OCI-LY7 (cell line): Measurements from ENCODE around the gene IMPDH1. TPM values are rescaled to one million over a fixed set of nuclear protein-coding genes. Genes with fewer than 3 reads are reported as not detected.

Source experiments
- BruUV-seq: library from RNA; stranded (reverse); fragments of 400-500 nt; replicated peaks from 2 replicates; lab custom pipeline; 2021; lab: Mats Ljungman, UMichigan
- CTCF ChIA-PET: fragments of 300-600 bp; sonication (Branson Sonifier 250); formaldehyde crosslinking; loops from one replicate; lab custom pipeline; 2022; ENCODE audit warnings: antibody characterized with exemption; ENCODE audit not compliant: unreplicated experiment; lab: Charles Lee
- POLR2A ChIA-PET: fragments of 300-600 bp; sonication (Branson Sonifier 250); formaldehyde crosslinking; loops from one replicate; lab custom pipeline; 2022; ENCODE audit warnings: antibody characterized with exemption; lab: Charles Lee
- DNase-seq: peaks from one replicate; pipeline ENCODE4 v3.0.0-alpha.2; 2015; ENCODE audit warnings: low spot score
- H2AFZ ChIP-seq: fragments of 200-600 bp; sonication (generic), shearing (Covaris generic); 2 replicates; pipeline ENCODE4 v1.6.1; 2014; ENCODE audit warnings: mild to moderate bottlenecking, antibody characterized with exemption, low read length, moderate library complexity
- H3K27ac ChIP-seq: fragments of 200-600 bp; sonication (generic); 2 replicates; pipeline ENCODE4 v1.5.1; 2014; ENCODE audit warnings: mixed run types, low read depth, mild to moderate bottlenecking, moderate library complexity, low read length, inconsistent platforms; ENCODE audit not compliant: poor library complexity, severe bottlenecking
- H3K36me3 ChIP-seq: fragments of 200-600 bp; sonication (generic); 2 replicates; pipeline ENCODE4 v1.6.1; 2014; ENCODE audit warnings: mild to moderate bottlenecking, antibody characterized with exemption, low read length, moderate library complexity, mixed read lengths; ENCODE audit not compliant: insufficient read depth
- H3K4me1 ChIP-seq: fragments of 200-600 bp; sonication (generic); 2 replicates; pipeline ENCODE4 v1.5.1; 2014; ENCODE audit warnings: mild to moderate bottlenecking, low read length; ENCODE audit not compliant: insufficient read depth, poor library complexity, severe bottlenecking
- H3K4me2 ChIP-seq: fragments of 200-600 bp; sonication (generic); 2 replicates; pipeline ENCODE4 v1.6.1; 2014; ENCODE audit warnings: mild to moderate bottlenecking, low read length
- H3K4me3 ChIP-seq: fragments of 200-600 bp; sonication (generic); 2 replicates; pipeline ENCODE4 v1.5.1; 2014; ENCODE audit warnings: mild to moderate bottlenecking, low read depth, low read length; ENCODE audit not compliant: poor library complexity, severe bottlenecking
- H3K79me2 ChIP-seq: fragments of 200-600 bp; sonication (generic); 2 replicates; pipeline ENCODE4 v1.6.1; 2016; ENCODE audit warnings: low read depth, mild to moderate bottlenecking, low read length, moderate library complexity, mixed read lengths; ENCODE audit not compliant: insufficient read depth
- H3K9me2 ChIP-seq: fragments of 200-600 bp; sonication (generic); 2 replicates; pipeline ENCODE4 v1.6.1; 2016; ENCODE audit warnings: mild to moderate bottlenecking, low read length, mixed read lengths; ENCODE audit not compliant: insufficient read depth
- H3K9me3 ChIP-seq: fragments of 200-600 bp; sonication (generic); 2 replicates; pipeline ENCODE4 v1.6.1; 2014; ENCODE audit warnings: mild to moderate bottlenecking, mixed run types, low read length, mixed read lengths
- H4K20me1 ChIP-seq: fragments of 200-600 bp; sonication (generic); 2 replicates; pipeline ENCODE4 v1.6.1; 2014; ENCODE audit warnings: mild to moderate bottlenecking, antibody characterized with exemption, low read length, moderate library complexity, mixed read lengths; ENCODE audit not compliant: insufficient read depth
- CTCF ChIP-seq: fragments of 200-600 bp; sonication (generic); conservative IDR thresholded peaks from 2 replicates; pipeline ENCODE4 v1.5.1; 2014; ENCODE audit warnings: mild to moderate bottlenecking, antibody characterized with exemption, low read length, moderate library complexity, mixed read lengths
- EZH2phosphoT487 ChIP-seq: fragments of 200-600 bp; sonication (generic); IDR thresholded peaks from 2 replicates; pipeline ENCODE4 v1.6.1; 2018; ENCODE audit warnings: low read depth, borderline replicate concordance, mild to moderate bottlenecking, mixed run types, antibody characterized with exemption, low read length, moderate library complexity, mixed read lengths
- intact Hi-C: fragments of 100-400 bp; cut with micrococcal nuclease; formaldehyde crosslinking; loops from one replicate; pipeline ENCODE4 v1.10.0; 2022; ENCODE audit not compliant: unreplicated experiment
- total RNA-seq, 2 experiments: library from RNA; depleted of rRNA in 1 of 2; stranded (reverse); fragments of >200 nt in 1 of 2; shearing (Covaris generic) in 1 of 2; gene quantifications; 2 replicates each; pipeline ENCODE4 v1.2.3, GENCODE V29; 2014 to 2022

IMPDH1 gene
- total RNA-seq, 2 experiments from 2014 or later: 26.6 to 50.5 TPM

- H4K20me1 ChIP-seq: no peaks in the 10 kb centered on the region
- DNase-seq: peak; percentile 95
- peak within 1 kb of the TSS; percentile 94 for H2AFZ ChIP-seq
- peak within 1 kb of the TSS; percentile 79 for H3K4me2 ChIP-seq
- ChIA-PET CTCF (interaction anchor here (0.9 kb wide), 1 partner anchor 11 kb away, joined by 6 read pairs; no protein-coding TSS in a partner anchor), POLR2A (interaction anchor here (0.5 to 1.5 kb wide), 6 partner anchors 9 to 495 kb away, joined by 3 to 4 read pairs (median 4); no protein-coding TSS in a partner anchor)
- peaks cover 33% of the 10 kb centered on the region for H3K79me2 ChIP-seq
- intact Hi-C loops: no loop called here
- TF ChIP-seq CTCF (no peak), EZH2phosphoT487 (no peak)
- BruUV-seq: TSS peak; percentile 78
- H3K36me3 ChIP-seq: peaks cover 28% of the 10 kb centered on the region
- peak within 1 kb of the TSS; percentile 80 for H3K4me3 ChIP-seq
- H3K9me2 ChIP-seq: no peaks in the 10 kb centered on the region
- H3K9me3 ChIP-seq: no peaks in the 10 kb centered on the region
- peaks cover 33% of the 10 kb centered on the region for H3K4me1 ChIP-seq
- peak within 1 kb of the TSS; percentile 52 for H3K27ac ChIP-seq
These were observed 45.9 kb upstream of the IMPDH1 start, which contains the start of gene HILPDA for GRCh38 chr7:128455543-128456254. HILPDA (plus strand) TSS chr7:128455878; CDS start chr7:128457269, 1,391 bp downstream.

DNA sequence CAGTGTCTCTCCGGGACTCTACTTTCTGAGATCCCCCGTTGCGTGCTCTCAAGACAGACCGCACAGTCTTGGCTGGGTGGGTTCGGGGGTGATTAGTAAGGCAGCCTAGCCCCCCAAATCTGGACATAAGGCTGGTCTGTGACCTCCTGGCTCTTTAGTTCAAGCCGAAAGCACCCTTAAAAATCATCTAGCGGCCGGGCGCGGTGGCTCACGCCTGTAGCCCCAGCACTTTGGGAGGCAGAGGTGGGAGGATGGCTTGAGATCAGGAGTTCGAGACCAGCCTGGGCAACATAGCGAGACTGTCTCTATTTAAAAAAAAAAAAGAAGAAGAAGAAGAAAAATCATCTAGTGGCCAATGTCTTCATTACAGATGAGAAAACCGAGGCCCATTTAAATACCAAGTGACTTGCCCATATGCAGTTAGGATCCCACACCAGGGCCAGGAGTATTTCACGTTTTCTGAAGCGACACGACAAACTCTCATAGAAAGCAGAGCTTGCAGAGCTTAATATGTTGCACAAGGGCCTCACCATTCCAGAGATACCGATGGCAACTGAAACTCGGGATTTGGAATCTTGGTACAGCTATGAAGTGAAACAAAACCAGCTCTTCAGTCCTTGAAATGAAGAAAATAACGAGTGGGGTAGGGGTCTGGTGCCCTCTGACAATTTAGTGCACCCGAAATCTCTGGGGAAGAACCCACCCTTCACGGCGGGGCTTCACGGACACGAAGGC lies 45.2 kb upstream of the IMPDH1 start:
- TSS peak; percentile 76 for BruUV-seq
- peak; percentile 21 for DNase-seq
- H3K4me2 ChIP-seq: peak overlapping the region; percentile 79
- POLR2A ChIA-PET: interaction anchor here (0.7 to 1.5 kb wide), 5 partner anchors 8 to 46 kb away, joined by 3 to 4 read pairs (median 4); no protein-coding TSS in a partner anchor
- H3K9me2 ChIP-seq: no peaks in the 10 kb centered on the region
- peak overlapping the region; percentile 94 for H2AFZ ChIP-seq
- no peak overlapping the region for H3K27ac ChIP-seq
- H3K9me3 ChIP-seq: no peaks in the 10 kb centered on the region
- intact Hi-C loops: no loop called here
- H3K4me1 ChIP-seq: peaks cover 33% of the 10 kb centered on the region
- peaks cover 26% of the 10 kb centered on the region for H3K36me3 ChIP-seq
- CTCF ChIA-PET: interaction anchor here (0.6 to 0.9 kb wide), 3 partner anchors 11 to 670 kb away, joined by 3 to 6 read pairs (median 3); no protein-coding TSS in a partner anchor
- H4K20me1 ChIP-seq: no peaks in the 10 kb centered on the region
- peaks cover 30% of the 10 kb centered on the region for H3K79me2 ChIP-seq
- TF ChIP-seq CTCF: no peak
- no peak for TF ChIP-seq EZH2phosphoT487
- H3K4me3 ChIP-seq: peak overlapping the region; percentile 80
